NCI-H446 (cell line): ENCODE data around the gene AKT2.
A peak's percentile ranks its signal among the peaks of the same experiment; 100 is the strongest.
"Not testable (repeated sequence)": the region's sequence is repeated elsewhere in the genome, so short reads cannot be mapped to it uniquely, and the experiment has no call there.

Experiments
- DNase-seq, 2 experiments: peaks; one replicate each; lab custom pipeline; 2025; lab: John Stamatoyannopoulos, UW

AKT2 gene

DNA sequence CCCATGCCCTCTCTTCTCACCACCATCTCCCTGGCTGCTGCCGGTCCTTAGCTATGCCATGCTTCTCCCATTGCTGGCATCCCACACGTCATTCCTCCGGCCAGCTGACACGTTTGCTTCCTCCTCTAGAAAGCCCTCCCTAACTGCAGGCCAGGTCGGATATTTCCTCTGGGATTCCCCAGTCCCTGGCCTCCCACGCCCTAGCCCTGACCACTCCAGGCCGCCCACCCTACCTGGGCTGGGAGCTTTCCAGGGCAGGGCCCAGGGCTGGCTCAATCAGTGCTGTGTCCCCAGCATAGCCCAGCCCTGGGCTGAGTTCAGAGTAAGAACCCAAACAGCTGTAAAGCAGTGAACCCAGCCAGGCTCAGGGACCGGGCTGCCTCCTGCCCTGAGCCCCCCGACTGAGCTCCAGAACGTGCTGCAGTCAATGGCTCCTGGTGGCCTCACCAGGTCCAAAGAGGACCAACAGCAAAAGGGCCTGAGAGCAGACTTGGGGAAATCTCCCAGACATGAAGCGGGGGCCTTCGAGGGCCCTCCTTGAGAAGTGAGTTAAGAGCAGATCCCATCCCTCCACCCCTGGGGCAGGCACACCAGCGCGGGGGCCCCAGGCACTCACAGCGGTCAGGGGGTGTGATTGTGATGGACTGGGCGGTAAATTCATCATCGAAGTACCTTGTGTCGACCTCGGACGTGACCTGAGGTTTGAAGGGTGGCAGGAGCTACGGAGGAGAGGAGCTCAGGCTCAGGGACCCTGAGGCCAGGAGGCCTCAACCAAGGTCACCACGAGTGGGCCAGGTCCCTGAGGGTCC, 50.5 kb downstream of the AKT2 start:
- DNase-seq: no peak

DNA sequence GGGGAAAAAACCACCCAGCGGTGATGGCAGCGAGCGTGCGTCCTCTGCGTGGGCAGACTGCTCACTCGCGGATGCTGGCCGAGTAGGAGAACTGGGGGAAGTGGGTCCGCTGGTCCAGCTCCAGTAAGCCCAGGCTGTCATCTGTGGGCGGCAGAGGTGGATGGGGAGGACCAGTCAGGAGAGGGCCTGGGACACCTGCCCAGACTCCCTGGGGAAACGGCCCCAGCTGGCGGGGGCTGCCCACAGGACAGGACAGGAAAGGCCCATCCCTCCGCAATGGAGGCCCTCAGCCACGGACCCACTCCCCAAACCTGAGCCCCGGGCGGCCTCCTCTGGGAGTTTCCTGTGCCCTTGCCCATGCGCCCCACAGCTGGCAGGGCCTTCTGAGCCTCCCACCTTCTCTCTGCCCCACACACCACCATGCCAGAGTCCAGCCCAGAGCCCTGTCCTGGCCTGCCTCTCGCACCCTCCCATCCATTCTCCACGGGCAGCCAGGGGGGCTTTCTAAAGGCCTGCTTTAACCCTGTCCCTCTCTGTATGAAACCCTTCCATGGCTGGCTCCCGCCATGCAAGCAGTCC, 51.2 kb downstream of the AKT2 start:
- no peak for DNase-seq

DNA sequence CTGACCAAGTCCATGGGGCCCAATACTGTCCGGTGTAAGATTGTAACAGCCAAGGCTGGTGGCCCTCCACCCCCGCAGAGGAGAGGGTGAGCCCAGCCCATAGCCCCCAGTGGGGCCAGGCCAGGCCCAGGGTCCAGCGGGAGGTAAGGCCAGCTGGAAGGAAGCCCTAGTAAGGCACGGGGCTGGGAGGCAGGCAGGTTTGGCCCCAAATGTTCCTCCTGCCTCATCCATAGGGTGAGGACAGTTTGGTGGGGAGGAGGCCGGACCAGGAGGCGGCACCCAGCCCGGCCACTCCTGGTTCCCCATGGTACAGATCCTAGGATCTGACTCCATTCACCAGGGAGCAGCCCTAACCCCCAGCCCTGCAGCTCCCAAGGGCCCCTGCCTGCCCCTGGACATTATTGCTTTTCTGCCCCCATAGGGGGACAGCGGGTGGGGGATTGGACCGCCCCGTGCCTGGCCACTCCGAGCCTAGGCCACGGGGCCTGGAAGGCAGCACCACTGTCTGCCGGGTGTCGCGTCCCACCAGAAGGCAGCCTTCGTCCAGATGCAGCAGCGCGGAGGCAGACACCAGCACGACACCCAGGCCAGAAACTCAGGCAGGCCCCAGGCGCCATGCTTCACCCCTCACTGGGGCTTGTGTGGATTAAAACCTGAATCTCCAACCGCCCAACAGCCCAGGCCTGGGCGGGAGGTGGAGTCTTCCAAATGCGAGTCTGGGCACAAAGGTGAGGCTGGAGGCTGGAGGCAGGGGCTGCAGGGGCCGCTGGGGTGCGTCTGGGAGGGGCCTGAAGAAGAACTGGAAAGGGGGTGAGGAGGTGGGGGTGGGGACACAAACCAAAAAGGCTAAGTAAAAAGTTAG, 52.0 kb downstream of the AKT2 start:
- DNase-seq: no peak

DNA sequence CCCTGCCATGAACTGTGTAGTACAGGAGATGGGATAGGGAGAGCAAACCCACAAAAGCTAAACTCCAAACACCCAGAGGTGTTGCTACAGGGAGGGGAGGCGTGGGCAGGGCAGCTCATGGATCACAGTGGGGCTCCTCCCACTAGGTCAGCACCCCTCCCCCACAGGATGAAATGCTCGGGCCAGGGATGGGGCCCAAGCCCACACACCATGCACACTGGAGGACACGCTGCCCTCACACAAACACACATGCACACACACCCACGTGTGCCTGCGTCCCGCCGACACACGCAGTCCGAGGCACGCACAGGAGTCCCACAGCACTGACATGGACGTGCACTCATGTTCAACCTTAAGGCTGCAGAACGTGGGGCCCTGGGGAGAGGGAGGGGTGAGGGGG, 52.7 kb downstream of the AKT2 start:
- DNase-seq: no peak

DNA sequence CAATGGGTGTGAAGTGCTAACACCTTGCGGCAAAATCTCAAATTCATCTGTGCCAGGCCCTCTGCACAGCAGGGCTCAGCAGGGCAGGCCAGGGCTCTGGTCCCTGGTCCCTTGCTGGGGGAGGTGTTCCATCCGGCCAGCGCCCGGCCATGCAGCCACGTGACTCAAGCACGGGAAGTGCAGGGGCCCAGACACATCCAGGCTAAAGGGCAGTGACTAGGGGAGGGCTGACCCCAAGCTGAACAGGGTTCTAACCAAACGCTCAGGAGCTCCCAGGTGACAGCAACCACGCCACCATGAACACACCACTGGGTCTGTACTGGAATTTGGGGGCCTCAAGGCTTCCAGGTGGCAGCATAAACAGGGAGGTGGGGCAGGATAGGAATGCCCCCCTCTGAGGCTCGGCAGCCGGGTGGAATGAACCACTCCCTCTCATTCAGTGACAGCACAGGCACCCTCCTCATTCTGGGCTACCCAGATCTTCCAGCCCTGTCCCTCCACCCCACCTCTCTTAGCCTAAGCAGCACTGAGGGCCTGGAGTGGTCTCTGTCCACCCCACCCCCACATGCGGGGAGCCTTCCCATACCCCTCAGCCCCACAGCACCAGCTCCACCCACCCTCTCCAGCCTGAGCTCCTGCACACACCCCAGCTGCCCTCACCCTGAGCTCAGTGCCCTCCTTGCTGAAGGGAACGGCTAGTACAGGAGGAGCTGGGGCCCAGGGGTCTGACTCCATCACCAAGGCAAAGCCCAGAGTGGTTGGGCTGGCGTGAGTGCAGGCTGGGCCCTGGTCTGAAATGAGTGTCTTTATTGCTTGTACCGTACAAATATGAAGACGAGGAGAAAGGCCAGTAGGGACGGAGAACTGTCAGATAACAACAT, 53.4 kb downstream of the AKT2 start:
- DNase-seq: no peak

DNA sequence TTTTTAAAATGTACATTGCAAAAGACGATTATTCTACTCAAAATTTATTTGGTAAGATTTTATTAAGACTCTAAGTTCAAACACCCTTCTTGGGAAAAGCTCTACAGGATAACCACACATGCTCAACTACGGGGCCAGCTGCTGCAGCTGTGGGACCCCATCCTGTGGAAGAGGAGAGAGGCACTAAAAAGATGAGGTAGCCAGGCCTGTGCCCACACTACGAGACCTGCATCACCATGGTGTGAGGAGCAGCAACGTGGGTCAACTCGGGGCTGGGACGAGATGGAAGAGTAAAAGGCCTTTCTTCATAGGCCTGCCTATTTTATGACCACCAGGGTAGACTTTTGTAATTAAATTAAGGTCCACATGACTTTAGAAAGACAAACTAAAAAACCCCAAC, 54.1 kb downstream of the AKT2 start:
- no peak for DNase-seq

DNA sequence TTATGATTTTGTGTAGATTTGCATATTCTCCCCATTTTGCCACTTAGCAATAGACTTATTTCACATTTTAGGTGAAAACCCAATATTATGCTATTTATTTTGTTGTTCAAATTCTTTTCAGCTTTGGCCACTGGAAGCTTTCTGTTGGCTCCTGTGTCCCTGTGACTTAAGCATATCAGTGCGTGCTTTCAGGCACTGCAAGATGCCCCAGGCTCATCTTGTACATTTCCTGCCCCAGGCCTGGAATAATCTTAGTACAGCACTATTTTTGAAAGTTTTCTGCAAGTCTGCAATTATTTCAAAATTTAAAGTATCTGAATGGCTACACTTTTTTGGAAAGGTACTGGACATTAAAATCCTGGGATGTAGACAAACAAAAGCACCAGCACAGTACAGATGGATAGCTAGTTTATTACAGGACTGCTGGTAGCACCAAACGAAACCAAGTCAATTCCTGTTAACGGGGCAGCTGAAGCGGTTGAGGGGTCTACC, 55.2 kb downstream of the AKT2 start:
- DNase-seq: no peak

DNA sequence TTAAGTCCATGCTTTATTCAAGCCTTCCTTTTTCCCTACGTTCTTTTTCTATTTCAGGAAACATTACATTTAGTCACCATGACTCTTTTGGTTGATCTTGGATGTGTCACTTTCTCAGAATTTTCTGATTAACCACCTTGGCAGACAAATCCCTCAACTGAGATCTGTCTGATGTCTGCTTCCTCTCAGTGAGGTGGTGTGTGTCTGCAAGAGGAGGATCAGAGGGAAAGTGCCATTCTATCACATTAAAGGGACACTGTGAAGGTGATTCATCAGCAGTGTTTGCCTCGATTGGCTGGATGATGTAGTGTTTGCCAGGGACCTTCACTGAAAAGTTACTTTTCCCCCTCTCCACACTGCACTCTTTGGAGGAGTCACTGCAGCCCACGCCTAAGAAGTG, 55.7 kb downstream of the AKT2 start:
- no peak for DNase-seq

DNA sequence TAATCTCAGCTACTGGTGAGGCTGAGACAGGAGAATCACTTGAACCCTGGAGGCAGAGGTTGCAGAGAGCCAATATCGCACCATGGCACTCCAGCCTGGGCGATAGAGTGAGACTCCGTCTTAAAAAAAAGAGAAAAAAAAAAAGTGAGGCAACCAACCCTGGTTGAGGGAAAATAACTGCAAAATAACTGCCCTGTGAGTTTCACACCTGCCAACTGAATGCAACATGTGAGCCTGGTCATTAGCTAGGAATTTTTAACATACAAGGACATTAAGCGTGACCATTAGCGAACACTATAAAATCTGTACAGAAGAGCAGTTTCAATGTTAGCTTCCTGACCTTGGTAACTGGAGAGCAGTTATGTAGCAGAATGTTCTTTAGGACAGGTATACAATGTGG, 56.3 kb downstream of the AKT2 start:
- DNase-seq: no peak

DNA sequence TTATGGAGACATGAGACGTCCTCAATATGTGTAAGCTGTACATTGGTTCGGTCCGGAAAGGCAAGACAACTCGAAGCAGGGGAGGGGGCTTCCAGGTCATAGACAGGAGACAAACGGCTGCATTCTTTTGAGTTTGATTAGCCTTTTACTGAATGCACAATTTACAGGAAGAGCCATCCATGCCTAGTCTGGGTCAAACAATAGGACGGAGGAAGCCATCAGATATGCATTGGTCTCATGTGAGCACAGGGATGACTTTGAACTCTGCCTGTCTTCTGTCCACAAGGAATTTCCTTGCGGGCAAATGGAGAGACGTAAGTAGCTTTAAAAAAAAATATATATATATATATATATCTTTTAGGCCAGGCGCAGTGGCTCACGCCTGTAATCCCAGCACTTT, 56.8 kb downstream of the AKT2 start:
- no peak for DNase-seq

DNA sequence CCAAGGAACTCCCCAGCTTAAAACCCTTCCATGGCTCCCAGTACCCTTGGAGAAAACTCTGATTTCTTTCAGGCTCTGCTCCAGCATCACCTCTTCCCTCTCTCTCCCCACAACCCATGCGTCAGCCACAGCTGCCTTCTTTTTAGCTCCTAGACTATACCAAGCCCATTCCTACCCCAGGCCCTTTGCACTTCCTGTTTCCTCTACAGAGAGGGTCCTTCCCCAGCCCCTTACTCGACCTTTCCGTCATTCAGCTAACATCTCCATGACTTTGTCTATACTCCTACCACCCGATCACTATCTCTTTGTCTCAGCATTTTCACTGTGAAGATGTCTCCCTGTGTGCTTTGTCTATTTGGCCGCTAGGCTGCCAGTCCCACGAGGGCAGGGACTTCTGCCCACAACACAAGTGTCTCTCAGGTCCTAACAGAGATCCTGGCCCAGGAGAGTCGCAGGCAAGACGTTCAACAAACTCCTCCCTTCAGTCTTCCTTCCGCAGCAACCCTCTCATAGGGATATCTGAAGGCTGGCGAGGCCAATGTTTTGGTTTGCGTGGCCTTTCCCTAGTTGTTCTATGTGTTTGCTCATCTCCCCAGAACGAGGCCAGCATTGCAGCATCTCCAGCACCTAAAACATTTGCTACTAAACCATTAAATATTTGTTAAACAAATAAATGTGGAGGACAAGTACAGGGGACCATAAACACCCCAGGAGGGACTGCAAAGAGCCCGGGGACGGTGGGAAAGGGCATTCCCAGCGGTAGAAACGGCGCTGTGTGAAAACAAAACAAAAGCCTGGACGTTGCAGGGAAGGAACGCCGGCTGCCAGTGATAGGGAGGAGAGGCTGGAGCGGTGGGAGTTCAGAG, 59.5 kb downstream of the AKT2 start:
- DNase-seq: no peak

DNA sequence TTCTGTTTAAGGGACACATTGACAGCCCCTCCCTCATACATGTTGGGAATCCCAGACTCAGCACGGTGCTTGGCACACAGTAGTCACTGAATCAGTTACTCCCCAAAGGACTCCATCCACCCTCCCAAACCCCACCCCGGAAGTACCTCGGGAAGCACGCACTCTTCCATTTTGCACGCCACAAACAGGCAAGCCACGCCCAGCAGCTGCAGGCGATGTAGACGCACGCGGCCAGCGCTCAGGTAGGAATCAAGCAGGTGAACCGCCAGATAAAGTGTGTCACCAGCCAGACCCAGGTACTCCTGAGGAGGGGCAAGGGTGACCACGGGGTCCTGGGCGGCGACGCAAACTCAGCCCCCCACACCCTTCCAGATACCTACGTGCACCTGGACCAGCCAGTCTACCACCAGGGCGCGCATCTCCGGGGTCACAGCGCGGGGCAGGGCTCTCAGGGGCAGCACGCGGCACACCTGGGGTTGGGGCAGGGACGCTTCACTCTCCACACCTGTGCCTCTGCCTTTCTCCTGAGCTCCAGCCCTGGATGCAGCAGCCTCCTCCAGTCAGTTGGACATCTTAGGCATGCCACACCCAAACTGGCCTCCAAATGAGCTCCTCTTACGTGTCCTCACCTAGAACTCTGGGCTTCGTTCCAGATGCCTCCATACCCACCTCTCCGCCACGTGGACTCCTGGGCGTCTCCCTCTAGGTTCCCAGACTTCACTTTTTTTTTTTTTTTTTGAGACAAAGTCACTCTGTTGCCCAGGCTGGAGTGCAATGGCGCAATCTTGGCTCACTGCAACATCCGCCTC, 60.6 kb downstream of the AKT2 start:
- DNase-seq: no peak

DNA sequence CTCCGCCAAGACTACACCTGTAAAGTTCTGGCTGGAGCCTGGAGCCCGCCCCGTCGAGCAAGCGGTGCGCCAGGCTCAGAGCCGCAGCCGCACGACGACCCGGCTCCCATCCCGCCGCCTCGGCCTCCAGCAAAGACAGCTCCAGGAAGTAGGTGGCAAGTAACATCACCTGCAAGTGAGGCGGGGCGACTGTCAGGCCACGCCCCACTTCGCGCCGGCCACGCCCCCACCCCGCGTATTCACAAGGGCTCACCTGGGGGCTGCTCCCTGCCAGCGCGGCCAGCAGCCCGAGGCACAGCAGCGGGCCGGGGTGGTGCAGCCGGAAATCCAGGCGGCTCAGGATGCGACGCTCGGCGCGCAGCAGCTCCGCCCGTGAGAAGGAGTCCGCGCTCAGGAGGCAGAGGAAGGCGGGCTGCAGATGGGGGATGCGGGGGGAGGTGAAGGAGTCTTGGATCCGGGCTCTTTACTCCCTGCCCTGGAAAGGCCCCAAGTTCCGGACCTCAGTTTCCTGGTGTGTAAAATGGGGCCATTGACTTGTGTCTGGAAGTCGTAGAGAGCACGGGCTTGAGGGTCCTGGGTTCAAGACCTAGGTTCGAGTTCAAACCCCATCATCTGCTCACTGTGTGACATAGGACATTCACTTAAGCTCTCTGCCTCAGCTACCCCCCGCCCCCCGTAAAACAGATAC, 61.9 kb downstream of the AKT2 start:
- no peak for DNase-seq

DNA sequence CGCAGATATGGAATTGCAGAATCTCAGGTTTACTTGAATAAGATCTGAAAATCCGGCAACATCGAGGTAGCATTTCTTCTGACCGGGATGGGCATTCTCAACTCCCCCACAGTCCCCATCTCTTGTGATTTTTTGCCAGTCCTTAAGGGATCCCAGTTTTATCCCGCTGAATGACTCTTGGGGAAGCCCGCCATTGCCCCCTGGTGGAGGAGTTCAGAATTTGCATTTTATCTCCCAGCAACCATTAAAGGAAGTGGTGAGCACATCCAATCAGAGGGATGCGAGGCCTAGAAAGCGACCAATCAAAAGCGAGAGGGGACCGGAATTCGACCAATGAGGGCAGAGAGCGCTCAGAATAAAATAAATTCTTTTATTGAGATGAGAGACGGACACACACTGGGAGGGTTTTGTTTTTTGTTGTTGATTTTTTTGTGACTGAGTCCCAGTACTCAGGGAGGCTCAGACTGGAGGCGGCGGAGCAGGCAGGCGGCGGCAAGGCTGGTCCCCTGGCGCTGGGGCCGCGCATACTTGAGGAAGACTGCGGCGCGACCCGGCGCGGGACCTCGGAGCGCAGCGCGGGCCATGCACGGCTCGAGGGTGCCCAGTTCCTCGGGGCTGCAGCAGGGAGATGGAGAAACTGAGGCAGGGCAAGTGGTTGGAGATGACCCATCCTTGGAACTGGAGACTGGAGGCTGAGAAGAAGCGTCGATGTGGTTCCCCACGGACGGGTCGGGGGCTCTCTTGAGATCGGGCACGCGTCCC, 63.1 kb downstream of the AKT2 start:
- DNase-seq: peak; percentile 80 to 94

DNA sequence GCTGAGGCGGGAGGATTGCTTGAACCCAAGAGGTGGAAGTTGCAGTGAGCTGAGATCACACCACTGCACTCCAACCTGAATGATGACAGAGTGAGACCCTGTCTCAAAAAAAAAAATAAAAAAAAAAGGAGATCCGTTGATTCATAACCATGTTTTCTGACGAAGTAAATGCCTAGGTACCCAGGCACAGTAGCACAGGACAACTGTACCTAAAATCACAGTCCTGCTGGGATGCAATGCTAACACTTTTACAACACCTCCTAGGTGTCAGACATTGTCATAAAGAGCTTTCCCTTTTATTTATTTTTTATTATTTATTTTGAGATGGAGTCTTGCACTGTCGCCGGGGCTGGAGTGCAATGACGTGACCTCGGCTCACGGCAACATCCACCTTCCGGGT, 64.5 kb downstream of the AKT2 start:
- no peak for DNase-seq

DNA sequence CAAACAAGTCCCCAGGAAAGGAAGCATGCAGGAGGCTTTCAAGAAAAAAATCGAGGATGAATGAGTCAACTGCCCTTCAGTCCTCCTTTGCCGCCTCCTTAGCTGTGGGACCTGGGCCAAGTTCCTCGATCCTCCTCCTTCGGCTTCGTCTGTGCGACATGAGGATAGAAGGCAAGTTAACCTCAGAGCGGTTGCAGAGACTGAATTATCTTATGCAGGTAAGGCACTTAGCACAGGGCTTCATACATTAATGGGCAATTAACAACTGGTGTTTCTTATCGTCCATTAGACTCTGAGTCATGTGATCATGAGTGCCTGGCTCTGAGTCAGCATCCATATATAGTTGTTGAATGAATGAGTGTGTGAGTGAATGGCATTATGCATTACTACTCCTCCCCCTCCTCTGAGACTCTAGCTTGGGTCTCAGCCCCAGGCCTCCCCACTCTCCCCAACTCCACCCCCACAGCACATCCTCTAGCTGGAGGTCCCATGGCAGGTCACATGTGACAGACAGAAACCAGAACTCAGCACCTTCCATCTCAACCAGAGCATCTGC, 65.3 kb downstream of the AKT2 start:
- DNase-seq: no peak

DNA sequence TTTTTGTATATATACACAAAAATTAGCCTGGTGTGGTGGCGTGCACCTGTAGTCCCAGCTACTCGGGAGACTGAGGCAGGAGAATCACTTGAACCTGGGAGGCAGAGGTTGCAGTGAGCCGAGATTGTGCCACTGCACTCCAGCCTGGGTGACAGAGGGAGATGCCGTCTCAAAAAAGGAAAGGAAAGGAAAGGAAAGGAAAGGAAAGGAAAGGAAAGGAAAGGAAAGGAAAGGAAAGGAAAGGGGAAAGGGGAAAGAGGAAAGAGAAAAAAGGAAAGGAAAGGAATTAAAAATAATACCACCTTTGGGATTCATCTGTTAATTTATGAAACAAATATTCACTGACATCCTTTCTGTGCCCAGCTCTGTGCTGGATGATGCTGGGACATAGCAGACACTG, 66.1 kb downstream of the AKT2 start:
- DNase-seq: not testable (repeated sequence)
